ENCODE measurements around the gene NPIPA1. TPM values are rescaled to one million over a fixed set of nuclear protein-coding genes. Genes with fewer than 3 reads are reported as not detected.
"Not testable (repeated sequence)": the region's sequence is repeated elsewhere in the genome, so short reads cannot be mapped to it uniquely, and the experiment has no call there.

The NPIPA1 gene
- total and polyA plus RNA-seq, 7 experiments from 2014 or later = 1.6 to 181 (median 115) TPM

DNA sequence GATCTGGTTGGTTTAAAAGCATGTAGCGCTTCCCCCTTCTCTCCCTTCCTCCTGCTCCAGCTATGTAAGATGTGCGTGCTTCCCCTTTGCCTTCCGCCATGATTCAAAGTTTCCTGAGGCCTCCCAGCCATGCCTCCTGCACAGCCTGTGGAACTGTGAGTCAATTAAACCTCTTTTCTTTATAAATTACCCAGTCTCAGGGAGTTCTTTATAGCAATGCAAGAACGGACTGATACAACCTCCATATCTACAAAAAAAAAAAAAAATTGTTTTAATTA, 21.0 kb downstream of the NPIPA1 start:
- DNase-seq (no peak), ATAC-seq (no peak)
- Histone ChIP-seq H3K27me3 (ENCODE audit: control insufficient read depth in 2 of 2, insufficient read depth in 2 of 2, low read length in 2 of 2) (no peaks in the 10 kb centered on the region), H3K9me3 (ENCODE audit: control insufficient read depth in 2 of 3, low read length in 3 of 3) (peaks cover 0 to 1% (median under 1%) of the 10 kb centered on the region in 3 experiments), H3K27ac (ENCODE audit: low read depth, low read length) (no peak overlapping the region), H3K4me1 (ENCODE audit: control insufficient read depth in 2 of 2, insufficient read depth in 2 of 2, low read length in 2 of 2) (no peaks in the 10 kb centered on the region), H3K36me3 (ENCODE audit: control insufficient read depth in 2 of 3, insufficient read depth in 3 of 3, low read length in 3 of 3) (no peaks in the 10 kb centered on the region), H3K4me3 (ENCODE audit: low read length) (no peak overlapping the region)
- H3K9me3 Mint-ChIP-seq = peaks cover 0 to 7% (median 3%) of the 10 kb centered on the region in 11 donors
- ChIA-PET CTCF (no interaction called here), POLR2A (no interaction called here)
- no peak overlapping the region for H3K27ac Mint-ChIP-seq
- peaks cover 0 to 16% (median 7%) of the 10 kb centered on the region in 5 donors for H3K27me3 Mint-ChIP-seq
- intact Hi-C loops (cut with micrococcal nuclease) = no loop called here
- peaks cover 0 to 4% (median 0%) of the 10 kb centered on the region in 7 donors for H3K4me1 Mint-ChIP-seq
- H3K36me3 Mint-ChIP-seq = peaks cover 0 to 7% (median 2%) of the 10 kb centered on the region in 5 donors
- H3K4me3 Mint-ChIP-seq = no peak overlapping the region

DNA sequence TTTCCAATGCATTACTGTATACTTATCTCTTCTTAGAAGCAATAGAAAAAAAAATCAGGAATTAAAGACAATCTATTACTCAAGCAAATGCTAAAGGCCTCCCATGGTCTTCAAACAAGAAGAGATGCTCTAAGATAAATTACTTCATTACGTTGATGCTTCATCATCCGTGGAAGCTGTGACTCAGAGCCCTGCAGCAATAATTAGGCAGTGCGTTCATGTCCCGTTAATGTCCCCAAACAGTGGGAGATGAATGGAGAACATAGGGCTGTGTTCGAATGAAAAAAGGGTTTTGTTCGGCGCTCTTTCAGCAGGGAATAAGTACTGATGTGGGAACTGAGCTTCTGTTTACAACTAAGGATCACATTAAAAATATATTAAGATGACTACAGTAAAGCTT, 21.7 kb downstream of the NPIPA1 start:
- Histone ChIP-seq H3K4me3 (ENCODE audit: low read length) (no peak overlapping the region), H3K9me3 (ENCODE audit: control insufficient read depth in 2 of 3, low read length in 3 of 3) (peaks cover 0 to 5% (median 3%) of the 10 kb centered on the region in 3 experiments), H3K27ac (ENCODE audit: low read depth, low read length) (no peak overlapping the region), H3K27me3 (ENCODE audit: control insufficient read depth in 2 of 2, insufficient read depth in 2 of 2, low read length in 2 of 2) (no peaks in the 10 kb centered on the region), H3K4me1 (ENCODE audit: control insufficient read depth in 2 of 2, insufficient read depth in 2 of 2, low read length in 2 of 2) (no peaks in the 10 kb centered on the region), H3K36me3 (ENCODE audit: control insufficient read depth in 2 of 3, insufficient read depth in 3 of 3, low read length in 3 of 3) (no peaks in the 10 kb centered on the region)
- ChIA-PET CTCF (no interaction called here), POLR2A (no interaction called here)
- H3K27me3 Mint-ChIP-seq = peaks cover 0 to 23% (median 14%) of the 10 kb centered on the region in 5 donors
- no peak overlapping the region for H3K27ac Mint-ChIP-seq
- ATAC-seq (no peak), DNase-seq (no peak)
- peaks cover 0 to 4% (median 0%) of the 10 kb centered on the region in 7 donors for H3K4me1 Mint-ChIP-seq
- H3K4me3 Mint-ChIP-seq = no peak overlapping the region
- intact Hi-C loops (cut with micrococcal nuclease) = no loop called here
- peaks cover 0 to 14% (median 9%) of the 10 kb centered on the region in 11 donors for H3K9me3 Mint-ChIP-seq
- H3K36me3 Mint-ChIP-seq = peaks cover 0 to 13% (median 5%) of the 10 kb centered on the region in 5 donors

DNA sequence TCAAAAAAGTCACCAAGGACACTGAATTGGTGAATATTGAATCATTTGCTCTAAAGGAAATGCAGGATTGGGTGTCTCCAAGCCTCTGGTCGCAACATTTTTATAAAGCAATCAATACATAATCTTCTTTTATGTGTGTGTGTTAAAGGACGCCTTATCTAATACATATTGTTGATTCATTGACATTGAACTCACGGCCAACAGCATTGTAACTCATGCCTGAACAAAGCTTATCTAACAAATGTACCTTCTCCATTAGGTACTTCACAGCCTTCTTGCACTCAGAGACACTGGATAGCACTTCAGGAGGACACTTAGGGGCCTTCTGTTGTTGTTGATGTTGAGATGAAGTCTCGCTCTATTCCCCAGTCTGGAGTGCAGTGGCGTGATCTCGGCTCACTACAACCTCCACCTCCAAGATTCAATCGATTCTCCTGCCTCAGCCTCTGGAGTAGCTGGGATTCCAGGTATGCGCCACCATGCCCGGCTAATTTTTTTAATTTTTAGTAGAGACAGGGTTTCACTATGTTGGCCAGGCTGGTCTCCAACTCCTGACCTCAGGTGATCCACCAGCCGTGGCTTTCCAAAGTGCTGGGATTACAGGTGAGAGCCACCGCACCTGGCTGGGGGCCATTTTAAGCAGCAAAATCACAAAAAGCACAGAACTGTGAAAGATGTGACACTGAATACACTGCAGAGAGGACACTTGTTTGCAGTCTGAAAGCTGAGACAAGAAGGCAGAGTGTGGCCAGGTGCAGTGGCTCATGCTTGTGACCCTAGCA, 24.4 kb downstream of the NPIPA1 start:
- DNase-seq (no peak), ATAC-seq (no peak)
- no peaks in the 10 kb centered on the region for H3K36me3 ChIP-seq (ENCODE audit: control insufficient read depth in 2 of 3, insufficient read depth in 3 of 3, low read length in 3 of 3)
- no peaks in the 10 kb centered on the region for H3K4me1 ChIP-seq (ENCODE audit: control insufficient read depth in 2 of 2, insufficient read depth in 2 of 2, low read length in 2 of 2)
- H3K27ac ChIP-seq (ENCODE audit: low read depth, low read length) = no peak overlapping the region
- peaks cover 0 to 13% (median 5%) of the 10 kb centered on the region in 5 donors for H3K36me3 Mint-ChIP-seq
- H3K27me3 Mint-ChIP-seq = peaks cover 0 to 27% (median 14%) of the 10 kb centered on the region in 5 donors
- no peaks in the 10 kb centered on the region for H3K4me1 Mint-ChIP-seq
- CTCF ChIA-PET = no interaction called here
- H3K27ac Mint-ChIP-seq = no peak overlapping the region
- H3K4me3 Mint-ChIP-seq = no peak overlapping the region
- POLR2A ChIA-PET = interaction anchor here (0.7 kb wide), 1 partner anchor 30 kb away, joined by 3 read pairs; no protein-coding TSS in a partner anchor
- H3K27me3 ChIP-seq (ENCODE audit: control insufficient read depth in 2 of 2, insufficient read depth in 2 of 2, low read length in 2 of 2) = no peaks in the 10 kb centered on the region
- peaks cover 0 to 15% (median 9%) of the 10 kb centered on the region in 11 donors for H3K9me3 Mint-ChIP-seq
- H3K4me3 ChIP-seq (ENCODE audit: low read length) = no peak overlapping the region
- peaks cover 0 to 5% (median 3%) of the 10 kb centered on the region in 3 experiments for H3K9me3 ChIP-seq (ENCODE audit: control insufficient read depth in 2 of 3, low read length in 3 of 3)
- intact Hi-C loops (cut with micrococcal nuclease) = no loop called here

DNA sequence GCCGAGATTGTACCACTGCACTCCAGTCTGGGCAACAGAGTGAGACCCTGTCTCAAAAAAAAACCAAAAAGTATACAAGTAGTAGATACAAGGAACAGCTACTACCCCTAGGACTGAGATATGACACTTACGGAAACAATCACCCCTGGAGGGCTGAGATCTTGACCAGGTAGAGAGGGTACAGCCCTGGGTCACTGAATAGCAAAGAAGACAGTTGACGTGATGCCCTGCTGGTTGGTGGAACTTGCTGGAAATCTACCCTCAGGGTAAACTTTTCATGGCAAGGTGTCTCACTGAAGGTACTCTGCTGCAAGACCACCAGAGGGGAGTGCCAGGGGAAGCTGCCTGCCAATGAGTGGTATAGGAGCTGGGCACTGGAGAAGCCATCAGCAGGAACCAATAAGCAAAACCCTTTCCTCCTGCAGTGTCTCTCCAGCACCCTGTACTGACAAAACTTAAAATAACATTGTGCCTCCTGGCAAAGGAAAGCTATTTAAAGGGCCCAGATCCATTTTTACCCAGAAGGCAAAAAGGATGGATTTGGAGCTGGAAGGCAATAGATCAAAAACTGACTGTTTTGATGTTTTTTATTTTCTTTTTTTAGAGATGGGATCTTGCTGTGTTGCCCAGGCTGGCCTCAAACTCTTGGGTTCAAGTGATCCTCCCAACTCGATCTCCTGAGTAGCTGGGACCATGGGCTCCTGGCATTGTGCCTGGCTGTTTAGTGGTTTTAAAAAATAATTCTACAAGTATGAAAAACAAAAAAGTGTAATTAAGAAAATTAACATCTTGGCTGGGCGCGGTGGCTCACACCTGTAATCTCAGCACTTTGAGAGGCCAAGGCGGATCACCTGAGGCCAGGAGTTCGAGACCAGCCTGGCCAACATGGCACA, 26.3 kb downstream of the NPIPA1 start:
- ATAC-seq (no peak), DNase-seq (no peak)
- intact Hi-C loops (cut with micrococcal nuclease) = no loop called here
- Histone ChIP-seq H3K4me3 (ENCODE audit: low read length) (no peak overlapping the region), H3K36me3 (ENCODE audit: control insufficient read depth in 2 of 3, insufficient read depth in 3 of 3, low read length in 3 of 3) (no peaks in the 10 kb centered on the region), H3K4me1 (ENCODE audit: control insufficient read depth in 2 of 2, insufficient read depth in 2 of 2, low read length in 2 of 2) (no peaks in the 10 kb centered on the region), H3K27ac (ENCODE audit: low read depth, low read length) (no peak overlapping the region), H3K9me3 (ENCODE audit: control insufficient read depth in 2 of 3, low read length in 3 of 3) (peaks cover 0 to 5% (median 3%) of the 10 kb centered on the region in 3 experiments), H3K27me3 (ENCODE audit: control insufficient read depth in 2 of 2, insufficient read depth in 2 of 2, low read length in 2 of 2) (no peaks in the 10 kb centered on the region)
- H3K36me3 Mint-ChIP-seq = peaks cover 0 to 13% (median 5%) of the 10 kb centered on the region in 5 donors
- H3K9me3 Mint-ChIP-seq = peaks cover 0 to 15% (median 9%) of the 10 kb centered on the region in 11 donors
- ChIA-PET POLR2A (no interaction called here), CTCF (no interaction called here)
- H3K27ac Mint-ChIP-seq = no peak overlapping the region
- H3K4me1 Mint-ChIP-seq = no peaks in the 10 kb centered on the region
- peaks cover 0 to 29% (median 14%) of the 10 kb centered on the region in 5 donors for H3K27me3 Mint-ChIP-seq
- H3K4me3 Mint-ChIP-seq = no peak overlapping the region

DNA sequence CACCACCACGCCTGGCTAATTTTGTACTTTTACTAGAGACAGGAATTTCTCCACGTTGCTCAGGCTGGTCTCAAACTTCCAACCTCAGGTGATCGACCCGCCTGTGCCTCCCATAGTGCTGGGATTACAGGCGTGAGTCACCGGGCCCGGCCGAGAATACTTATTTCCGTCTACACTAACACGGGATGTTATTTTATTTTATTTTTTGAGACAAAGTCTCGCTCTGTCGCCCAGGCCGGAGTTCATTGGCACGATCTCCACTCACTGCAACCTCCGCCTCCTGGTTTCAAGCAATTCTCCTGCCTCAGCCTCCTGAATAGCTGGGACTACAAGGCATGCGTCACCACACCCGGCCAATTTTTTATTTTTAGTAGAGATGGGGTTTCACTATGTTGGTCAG, 28.1 kb downstream of the NPIPA1 start:
- H3K4me1 ChIP-seq (ENCODE audit: control insufficient read depth in 2 of 2, insufficient read depth in 2 of 2, low read length in 2 of 2) = no peaks in the 10 kb centered on the region
- POLR2A ChIA-PET = no interaction called here
- no peaks in the 10 kb centered on the region for H3K4me1 Mint-ChIP-seq
- H3K27me3 ChIP-seq (ENCODE audit: control insufficient read depth in 2 of 2, insufficient read depth in 2 of 2, low read length in 2 of 2) = no peaks in the 10 kb centered on the region
- H3K27ac ChIP-seq (ENCODE audit: low read depth, low read length) = no peak overlapping the region
- no peaks in the 10 kb centered on the region for H3K36me3 ChIP-seq (ENCODE audit: control insufficient read depth in 2 of 3, insufficient read depth in 3 of 3, low read length in 3 of 3)
- intact Hi-C loops (cut with micrococcal nuclease) = no loop called here
- no peak for DNase-seq
- peaks cover 0 to 24% (median 14%) of the 10 kb centered on the region in 5 donors for H3K27me3 Mint-ChIP-seq
- ATAC-seq = no peak
- H3K4me3 Mint-ChIP-seq = no peak overlapping the region
- H3K36me3 Mint-ChIP-seq = peaks cover 0 to 13% (median 5%) of the 10 kb centered on the region in 5 donors
- no peak overlapping the region for H3K27ac Mint-ChIP-seq
- CTCF ChIA-PET = no interaction called here
- no peak overlapping the region for H3K4me3 ChIP-seq (ENCODE audit: low read length)
- peaks cover 0 to 15% (median 9%) of the 10 kb centered on the region in 11 donors for H3K9me3 Mint-ChIP-seq
- peaks cover 0 to 5% (median 3%) of the 10 kb centered on the region in 3 experiments for H3K9me3 ChIP-seq (ENCODE audit: control insufficient read depth in 2 of 3, low read length in 3 of 3)

DNA sequence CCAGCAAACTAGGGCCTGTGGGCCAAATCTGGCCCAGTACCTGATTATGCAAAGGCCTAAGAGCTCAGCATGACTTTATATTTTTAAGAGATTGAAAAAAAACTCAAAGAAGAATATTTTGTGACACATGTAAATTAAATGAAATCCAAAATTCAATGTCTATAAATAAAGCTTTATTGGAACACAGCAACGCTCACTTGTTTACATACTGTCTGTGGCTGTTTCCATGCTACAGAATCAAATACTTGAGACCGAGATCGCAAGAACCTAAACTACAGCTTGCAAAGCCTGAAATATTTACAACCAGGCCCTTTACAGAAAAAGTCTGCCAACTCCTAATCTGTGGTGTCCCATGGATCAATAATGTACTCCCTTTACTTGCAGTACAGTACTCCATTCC, 32.6 kb downstream of the NPIPA1 start:
- H3K4me3 ChIP-seq (ENCODE audit: low read length); CTCF ChIA-PET; H3K9me3 Mint-ChIP-seq; H3K4me3 Mint-ChIP-seq; H3K27ac ChIP-seq (ENCODE audit: low read depth, low read length); H3K27me3 ChIP-seq (ENCODE audit: control insufficient read depth in 2 of 2, insufficient read depth in 2 of 2, low read length in 2 of 2); H3K36me3 ChIP-seq (ENCODE audit: control insufficient read depth in 2 of 3, insufficient read depth in 3 of 3, low read length in 3 of 3); POLR2A ChIA-PET; H3K27ac Mint-ChIP-seq; ATAC-seq; H3K4me1 ChIP-seq (ENCODE audit: control insufficient read depth in 2 of 2, insufficient read depth in 2 of 2, low read length in 2 of 2); DNase-seq; H3K9me3 ChIP-seq (ENCODE audit: control insufficient read depth in 2 of 3, low read length in 3 of 3); intact Hi-C loops (cut with micrococcal nuclease); H3K36me3 Mint-ChIP-seq; H3K4me1 Mint-ChIP-seq: not testable (repeated sequence)
- H3K27me3 Mint-ChIP-seq = peaks cover 0 to 12% (median 0%) of the 10 kb centered on the region in 5 donors
